H1 (cell line): ENCODE measurements around the gene ZSWIM6.

Experiments
- EZH2 ChIP-seq: fragments of 200-600 bp; sonication (generic); IDR thresholded peaks from 2 replicates; pipeline ENCODE4 v1.7.1; 2012; ENCODE audit warnings: low read depth, mild to moderate bottlenecking, moderate library complexity, low read length, inconsistent platforms; ENCODE audit not compliant: severe bottlenecking
- POLR2A ChIP-seq, 2 experiments: IDR thresholded peaks; 1 replicate in 1 of 2; 2 replicates in 1 of 2; pipeline ENCODE4 v1.6.1; 2011; ENCODE audit warnings: low read depth in 2 of 2, low read length in 2 of 2, mild to moderate bottlenecking in 2 of 2; ENCODE audit errors: control extremely low read depth in 1 of 2
- TF ChIP-seq, protein P1 (sequence below): IDR thresholded peaks from 2 replicates; pipeline ENCODE4 v1.6.1; 2012; ENCODE audit warnings: inconsistent platforms
- TF ChIP-seq, protein P2 (sequence below), 3 experiments: IDR thresholded peaks; 1 replicate in 2 of 3; 2 replicates in 1 of 3; pipeline versions ENCODE4 v1.5.1 to v1.6.1; 2011; ENCODE audit warnings: low read length in 3 of 3, mild to moderate bottlenecking in 3 of 3, inconsistent platforms in 2 of 3, low read depth in 1 of 3, moderate library complexity in 1 of 3; ENCODE audit not compliant: insufficient read depth in 1 of 3; ENCODE audit errors: control extremely low read depth in 1 of 3

DNA sequence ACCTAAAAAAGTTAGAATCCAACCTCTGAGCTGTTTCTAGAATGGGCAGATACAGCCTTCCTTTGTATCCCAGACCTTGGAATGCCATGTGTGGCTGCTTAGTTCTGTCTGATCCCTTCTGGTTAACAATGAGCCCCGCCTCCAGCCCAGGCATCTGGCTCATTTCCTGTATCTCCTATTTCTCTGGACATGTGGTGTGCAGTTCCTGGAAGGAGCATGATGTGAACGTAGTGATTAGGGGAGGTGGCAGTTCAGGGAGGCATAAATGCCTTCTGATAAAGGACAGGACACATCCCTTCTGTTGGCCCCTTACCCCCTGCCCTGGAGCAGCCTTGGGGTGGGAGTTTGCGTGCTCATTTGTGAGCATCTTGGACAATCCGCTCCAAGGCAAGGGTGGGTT, 243.0 kb downstream of the ZSWIM6 start:
- TF ChIP-seq, protein P1, sequence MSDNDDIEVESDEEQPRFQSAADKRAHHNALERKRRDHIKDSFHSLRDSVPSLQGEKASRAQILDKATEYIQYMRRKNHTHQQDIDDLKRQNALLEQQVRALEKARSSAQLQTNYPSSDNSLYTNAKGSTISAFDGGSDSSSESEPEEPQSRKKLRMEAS = no peak
- TF ChIP-seq, protein P2, sequence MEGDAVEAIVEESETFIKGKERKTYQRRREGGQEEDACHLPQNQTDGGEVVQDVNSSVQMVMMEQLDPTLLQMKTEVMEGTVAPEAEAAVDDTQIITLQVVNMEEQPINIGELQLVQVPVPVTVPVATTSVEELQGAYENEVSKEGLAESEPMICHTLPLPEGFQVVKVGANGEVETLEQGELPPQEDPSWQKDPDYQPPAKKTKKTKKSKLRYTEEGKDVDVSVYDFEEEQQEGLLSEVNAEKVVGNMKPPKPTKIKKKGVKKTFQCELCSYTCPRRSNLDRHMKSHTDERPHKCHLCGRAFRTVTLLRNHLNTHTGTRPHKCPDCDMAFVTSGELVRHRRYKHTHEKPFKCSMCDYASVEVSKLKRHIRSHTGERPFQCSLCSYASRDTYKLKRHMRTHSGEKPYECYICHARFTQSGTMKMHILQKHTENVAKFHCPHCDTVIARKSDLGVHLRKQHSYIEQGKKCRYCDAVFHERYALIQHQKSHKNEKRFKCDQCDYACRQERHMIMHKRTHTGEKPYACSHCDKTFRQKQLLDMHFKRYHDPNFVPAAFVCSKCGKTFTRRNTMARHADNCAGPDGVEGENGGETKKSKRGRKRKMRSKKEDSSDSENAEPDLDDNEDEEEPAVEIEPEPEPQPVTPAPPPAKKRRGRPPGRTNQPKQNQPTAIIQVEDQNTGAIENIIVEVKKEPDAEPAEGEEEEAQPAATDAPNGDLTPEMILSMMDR (IDR thresholded peaks at IDR 0.05; ENCODE audit: control extremely low read depth in 1 of 3, insufficient read depth in 1 of 3, low read depth in 1 of 3, low read length in 3 of 3) = no peak
- TF ChIP-seq EZH2 (no peak), POLR2A (IDR thresholded peaks at IDR 0.05; ENCODE audit: control extremely low read depth in 1 of 2, low read depth in 2 of 2, low read length in 2 of 2) (no peak)
